Activated gamma-delta T cell (primary cell): Measurements from ENCODE around the gene SLC4A4.

Experiments
- DNase-seq: peaks from one replicate; lab custom pipeline; 2025; lab: John Stamatoyannopoulos, UW

Gene SLC4A4

DNA sequence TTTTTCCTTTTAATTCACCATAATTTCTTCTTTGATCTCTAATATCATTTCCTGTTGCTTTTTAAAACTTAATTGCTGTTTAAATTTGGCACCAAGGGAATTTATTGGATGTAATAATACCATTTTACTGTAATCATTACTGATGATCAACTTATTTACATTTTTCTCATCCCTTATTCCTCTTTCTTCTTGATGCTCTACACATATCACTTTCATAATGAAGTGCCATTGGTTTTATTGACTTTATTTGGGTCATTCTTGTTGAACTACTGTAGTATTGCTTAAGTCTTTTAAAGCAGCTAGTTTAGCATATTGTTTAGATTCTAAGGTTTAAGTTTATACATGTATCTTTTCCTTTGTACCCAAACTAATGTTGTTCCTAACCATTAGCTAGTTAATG is 130.7 kb downstream of the SLC4A4 start:
- no peak for DNase-seq

- no peak for DNase-seq
Measured at GRCh38 chr4:71470524-71470923, 131.7 kb downstream of the SLC4A4 start.

DNA sequence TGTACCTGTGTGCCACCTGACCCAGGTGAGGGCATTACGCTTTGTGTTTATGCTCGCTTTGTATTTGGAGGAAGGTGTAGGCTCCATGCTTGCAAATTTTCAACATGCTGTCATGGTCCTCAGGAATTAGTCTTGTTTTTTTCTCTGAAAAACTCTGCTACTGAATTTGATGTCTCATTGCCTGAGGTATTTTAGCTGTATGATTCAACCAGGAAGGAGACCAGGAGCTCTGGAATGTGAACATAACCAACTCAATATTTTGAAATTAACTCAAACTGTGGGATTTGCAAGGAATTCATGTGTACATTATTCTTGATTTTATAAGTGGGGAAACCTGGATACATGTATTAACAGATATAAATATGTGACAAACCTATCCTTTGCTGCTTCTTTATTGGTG is 134.1 kb downstream of the SLC4A4 start:
- DNase-seq, result no peak

GRCh38 chr4:71473541-71474240 is 134.9 kb downstream of the SLC4A4 start:
- DNase-seq, result no peak

GRCh38 chr4:71474731-71475130 is 135.9 kb downstream of the SLC4A4 start:
- DNase-seq, result no peak

DNA sequence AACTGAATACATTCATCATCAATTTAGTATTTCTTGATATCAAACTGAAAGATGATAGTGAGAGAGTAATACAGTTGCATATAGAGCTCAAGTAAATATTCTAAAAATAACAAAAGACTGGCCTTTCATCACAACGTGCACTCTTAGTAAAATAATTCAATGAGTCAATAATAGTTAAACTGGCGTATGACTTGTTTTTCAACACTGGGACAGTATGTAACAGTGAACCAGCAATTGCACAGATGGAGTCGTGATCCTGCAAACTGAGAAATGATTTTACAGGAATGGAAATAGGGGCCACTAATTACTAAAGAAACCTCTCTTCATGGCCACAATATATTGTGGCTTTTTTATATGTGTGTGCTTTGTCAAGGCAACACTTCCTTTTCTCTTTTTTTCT is 137.4 kb downstream of the SLC4A4 start:
- DNase-seq, result no peak

- DNase-seq, result no peak
Measured at GRCh38 chr4:71486550-71487343, 147.9 kb downstream of the SLC4A4 start.

GRCh38 chr4:71487344-71487920 is 148.6 kb downstream of the SLC4A4 start:
- DNase-seq, result no peak

- no peak for DNase-seq
Measured at GRCh38 chr4:71494539-71494938, 155.7 kb downstream of the SLC4A4 start.

- DNase-seq, result no peak
Measured at GRCh38 chr4:71495454-71495853, 156.6 kb downstream of the SLC4A4 start.

GRCh38 chr4:71497078-71497477 is 158.3 kb downstream of the SLC4A4 start:
- no peak for DNase-seq

- no peak for DNase-seq
Measured at GRCh38 chr4:71498002-71498401, 159.2 kb downstream of the SLC4A4 start.

GRCh38 chr4:71498625-71499024 is 159.8 kb downstream of the SLC4A4 start:
- no peak for DNase-seq

- no peak for DNase-seq
Measured at GRCh38 chr4:71501992-71502391, 163.2 kb downstream of the SLC4A4 start.

DNA sequence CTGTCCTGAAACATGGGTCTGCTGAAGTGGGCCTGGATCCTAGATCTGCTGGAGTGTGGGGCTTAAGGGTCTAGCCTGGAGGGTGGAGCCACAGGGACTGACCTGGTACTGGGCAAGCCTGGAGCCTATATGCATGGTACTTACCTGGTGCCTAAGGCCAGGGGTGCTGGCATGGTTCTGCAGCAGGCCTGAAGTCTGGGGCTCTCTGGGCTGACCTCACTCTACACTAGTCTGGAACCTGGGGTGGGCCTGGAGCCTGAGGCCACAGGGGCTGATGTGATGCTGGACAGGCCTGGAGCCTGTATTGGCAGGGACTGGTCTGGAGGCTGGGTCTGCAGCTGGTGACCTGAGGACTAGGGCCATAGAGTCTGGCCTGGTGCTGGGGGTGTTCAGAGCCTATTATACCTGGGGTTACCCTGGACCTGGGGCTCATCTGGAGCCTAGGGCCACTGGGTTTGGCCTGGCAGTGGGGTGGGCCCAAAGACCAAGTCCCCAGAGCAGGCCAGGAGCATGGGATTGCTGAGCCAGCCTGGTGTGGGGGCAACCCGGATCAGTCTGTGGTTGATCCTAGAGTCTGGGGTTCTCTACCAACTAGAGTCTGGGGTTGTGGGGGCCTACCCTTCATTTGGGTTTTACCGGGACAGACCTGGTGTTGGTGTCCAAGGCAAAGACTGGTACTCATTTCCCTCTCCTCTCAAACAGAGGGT is 179.6 kb downstream of the SLC4A4 start:
- DNase-seq, result no peak

- DNase-seq, result no peak
Measured at GRCh38 chr4:71520308-71520707, 181.5 kb downstream of the SLC4A4 start.

GRCh38 chr4:71520850-71521249 is 182.0 kb downstream of the SLC4A4 start:
- no peak for DNase-seq

GRCh38 chr4:71524756-71525155 is 185.9 kb downstream of the SLC4A4 start:
- DNase-seq, result no peak

DNA sequence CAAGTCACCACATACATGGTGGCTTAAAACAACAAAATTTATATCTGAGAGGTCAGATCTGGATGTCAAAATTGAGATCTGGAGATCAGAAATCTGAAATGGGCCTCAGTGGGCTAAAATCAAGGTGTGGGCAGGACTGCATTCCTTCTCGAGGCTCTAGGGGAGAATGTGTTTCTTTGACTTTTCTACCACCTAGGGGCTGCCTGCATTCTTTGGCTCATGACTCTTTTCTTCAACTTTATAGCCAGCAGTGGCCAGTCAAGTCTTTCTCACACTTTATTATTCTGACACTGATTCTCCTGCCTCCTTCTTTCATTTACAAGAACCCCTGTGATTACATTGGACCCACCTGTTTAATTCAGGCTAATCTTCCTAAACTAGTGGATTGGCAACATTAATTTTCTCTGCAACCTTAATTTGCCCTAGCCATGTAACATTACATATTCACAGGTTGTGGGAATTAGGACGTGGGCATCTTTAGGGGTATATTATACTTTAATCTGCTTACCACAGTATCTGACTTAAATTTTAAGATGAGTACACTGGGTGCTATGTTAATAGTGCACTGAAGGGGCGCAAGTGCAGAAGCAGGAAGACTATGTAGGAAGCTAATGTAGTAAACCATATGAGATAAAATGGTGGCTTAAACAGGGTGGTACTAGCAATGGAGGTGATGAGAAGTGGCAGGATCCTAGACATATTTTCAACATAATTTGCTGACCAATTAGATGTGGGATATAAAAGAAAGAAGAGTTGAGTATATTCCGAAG is 188.0 kb downstream of the SLC4A4 start:
- no peak for DNase-seq

DNA sequence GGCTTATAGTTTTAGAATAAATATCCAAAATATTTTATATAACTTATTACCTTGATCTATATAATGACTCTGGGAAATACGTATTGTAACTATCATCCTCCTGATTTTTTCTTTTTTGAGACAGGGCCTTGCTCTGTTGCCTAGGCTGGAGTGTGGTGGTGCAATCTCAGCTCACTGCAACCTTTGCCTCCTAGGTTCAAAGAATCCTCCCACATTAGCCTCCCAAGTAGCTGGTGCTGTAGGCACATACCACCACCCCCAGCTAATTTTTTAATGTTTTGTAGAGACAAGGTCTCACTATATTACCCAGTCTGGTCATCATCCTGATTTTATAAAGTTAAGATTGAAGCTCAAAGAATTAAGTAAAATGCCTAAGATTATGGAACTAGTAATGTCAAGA is 193.6 kb downstream of the SLC4A4 start:
- no peak for DNase-seq

- DNase-seq, result no peak
Measured at GRCh38 chr4:71533121-71533520, 194.3 kb downstream of the SLC4A4 start.
